IMR-90 (cell line): ENCODE measurements around the gene TNFRSF4. TPM values are rescaled to one million over a fixed set of nuclear protein-coding genes. Genes with fewer than 3 reads are reported as not detected.

Source experiments
- ATAC-seq: fragments of 200-7000 bp; cut with Tn5 transposase; 2 replicates; pipeline ENCODE4 v1.9.1; 2020; ENCODE audit warnings: low read depth, mild to moderate bottlenecking, moderate library complexity
- BruUV-seq: library from RNA; stranded (reverse); fragments of 400-500 nt; replicated peaks from 2 replicates; lab custom pipeline; 2021; lab: Mats Ljungman, UMichigan
- CTCF ChIA-PET: fragments of 300-600 bp; formaldehyde crosslinking; extraction: SDS; loops from one replicate; lab custom pipeline; 2021; ENCODE audit warnings: antibody characterized with exemption; lab: Yijun Ruan, JAX
- POLR2A ChIA-PET: fragments of 300-600 bp; sonication (Branson Sonifier 250); formaldehyde crosslinking; loops from one replicate; lab custom pipeline; 2022; ENCODE audit warnings: antibody characterized with exemption; ENCODE audit not compliant: unreplicated experiment; lab: Charles Lee
- DNase-seq: peaks from one replicate; pipeline ENCODE4 v3.0.0; 2013
- H2AFZ ChIP-seq: replicated peaks from 2 replicates; pipeline ENCODE3; 2013; ENCODE audit warnings: low read length, mild to moderate bottlenecking; ENCODE audit not compliant: poor library complexity
- H2AK5ac ChIP-seq: 2 replicates; pipeline ENCODE4 v1.6.1; 2013; ENCODE audit warnings: low read depth, low read length, inconsistent platforms
- H2AK9ac ChIP-seq: replicated peaks from 2 replicates; pipeline ENCODE3; 2013; ENCODE audit warnings: mild to moderate bottlenecking, low read depth, low read length, moderate library complexity; ENCODE audit not compliant: poor library complexity
- H2BK120ac ChIP-seq: 2 replicates; pipeline ENCODE4 v1.6.1; 2013; ENCODE audit warnings: low read depth, low read length, inconsistent platforms
- H2BK15ac ChIP-seq: 3 replicates; pipeline ENCODE4 v1.6.1; 2013; ENCODE audit warnings: low read depth, low read length, inconsistent platforms
- H2BK20ac ChIP-seq: 2 replicates; pipeline ENCODE4 v1.6.1; 2013; ENCODE audit warnings: low read depth, mild to moderate bottlenecking, inconsistent platforms, low read length, moderate library complexity
- H2BK5ac ChIP-seq: 2 replicates; pipeline ENCODE4 v1.6.1; 2013; ENCODE audit warnings: mild to moderate bottlenecking, low read depth, low read length, inconsistent platforms; ENCODE audit not compliant: poor library complexity, severe bottlenecking
- H3K14ac ChIP-seq: replicated peaks from 2 replicates; pipeline ENCODE4 v1.6.1; 2013; ENCODE audit warnings: low read depth, low read length, inconsistent platforms
- H3K18ac ChIP-seq: 2 replicates; pipeline ENCODE4 v1.6.1; 2013; ENCODE audit warnings: low read depth, low read length, control low read depth
- H3K23ac ChIP-seq: 2 replicates; pipeline ENCODE4 v1.6.1; 2013; ENCODE audit warnings: low read depth, low read length, inconsistent platforms
- H3K27ac ChIP-seq: 2 replicates; pipeline ENCODE4 v1.5.1; 2013; ENCODE audit warnings: mild to moderate bottlenecking, control low read depth, low read length; ENCODE audit not compliant: insufficient read depth
- H3K27me3 ChIP-seq: 2 replicates; pipeline ENCODE4 v1.6.1; 2013; ENCODE audit warnings: low read length; ENCODE audit not compliant: control insufficient read depth, insufficient read depth
- H3K36me3 ChIP-seq: 2 replicates; pipeline ENCODE4 v1.6.1; 2013; ENCODE audit warnings: low read length, mixed read lengths; ENCODE audit not compliant: control insufficient read depth, insufficient read depth
- H3K4ac ChIP-seq: 2 replicates; pipeline ENCODE4 v1.6.1; 2013; ENCODE audit warnings: low read depth, low read length, inconsistent platforms
- H3K4me1 ChIP-seq: 2 replicates; pipeline ENCODE4 v1.6.1; 2013; ENCODE audit warnings: low read length, mixed read lengths; ENCODE audit not compliant: control insufficient read depth, insufficient read depth
- H3K4me2 ChIP-seq: 2 replicates; pipeline ENCODE4 v1.6.1; 2013; ENCODE audit warnings: low read depth, mild to moderate bottlenecking, control low read depth, low read length, moderate library complexity
- H3K4me3 ChIP-seq: 2 replicates; pipeline ENCODE4 v1.5.1; 2013; ENCODE audit warnings: low read depth, mild to moderate bottlenecking, control low read depth, low read length, moderate library complexity; ENCODE audit not compliant: insufficient read depth
- H3K56ac ChIP-seq: 2 replicates; pipeline ENCODE4 v1.6.1; 2013; ENCODE audit warnings: low read length, inconsistent platforms; ENCODE audit not compliant: insufficient read depth; ENCODE audit errors: extremely low read depth
- H3K79me1 ChIP-seq, 2 experiments: 2 replicates each; pipeline ENCODE4 v1.6.1; 2013; ENCODE audit warnings: low read length in 2 of 2, inconsistent platforms in 1 of 2, low read depth in 1 of 2
- H3K9ac ChIP-seq: 2 replicates; pipeline ENCODE4 v1.6.1; 2013; ENCODE audit warnings: low read depth, low read length, control low read depth
- H3K9me1 ChIP-seq: 2 replicates; pipeline ENCODE4 v1.6.1; 2013; ENCODE audit warnings: low read length, inconsistent platforms; ENCODE audit not compliant: insufficient read depth
- H3K9me3 ChIP-seq: 2 replicates; pipeline ENCODE4 v1.6.1; 2013; ENCODE audit warnings: low read length; ENCODE audit not compliant: control insufficient read depth, insufficient read depth
- H4K20me1 ChIP-seq: 2 replicates; pipeline ENCODE4 v1.6.1; 2013; ENCODE audit warnings: low read length, inconsistent platforms; ENCODE audit not compliant: insufficient read depth
- H4K5ac ChIP-seq: 2 replicates; pipeline ENCODE4 v1.6.1; 2013; ENCODE audit warnings: mild to moderate bottlenecking, low read depth, low read length, control low read depth
- H4K8ac ChIP-seq, 2 experiments: 2 replicates each; pipeline ENCODE4 v1.6.1; 2013; ENCODE audit warnings: low read depth in 2 of 2, low read length in 2 of 2, control low read depth in 1 of 2, inconsistent platforms in 1 of 2
- H4K91ac ChIP-seq: 2 replicates; pipeline ENCODE4 v1.6.1; 2013; ENCODE audit warnings: low read depth, low read length, inconsistent platforms; ENCODE audit not compliant: insufficient read depth
- BHLHE40 ChIP-seq: fragments of 150-350 bp; IDR thresholded peaks from 2 replicates; pipeline ENCODE4 v1.6.1; 2016; ENCODE audit warnings: mild to moderate bottlenecking, low read depth, low read length
- CEBPB ChIP-seq: IDR thresholded peaks from 2 replicates; pipeline ENCODE4 v1.6.1; 2012; ENCODE audit warnings: low read depth, low read length, improper control_type of control experiment
- CHD1 ChIP-seq: IDR thresholded peaks from 2 replicates; pipeline ENCODE4 v1.6.1; 2012; ENCODE audit warnings: low read depth, low read length, improper control_type of control experiment
- ELK1 ChIP-seq: fragments of 150-350 bp; IDR thresholded peaks from 2 replicates; pipeline ENCODE4 v1.6.1; 2016; ENCODE audit warnings: low read depth, mild to moderate bottlenecking, low read length, moderate library complexity, borderline replicate concordance
- FOS ChIP-seq: fragments of 150-350 bp; IDR thresholded peaks from 2 replicates; pipeline ENCODE4 v1.6.1; 2016; ENCODE audit warnings: low read depth, low read length
- MAFK ChIP-seq: IDR thresholded peaks from 2 replicates; pipeline ENCODE4 v1.6.1; 2012; ENCODE audit warnings: low read depth, low read length, improper control_type of control experiment
- MAZ ChIP-seq: IDR thresholded peaks from 2 replicates; pipeline ENCODE4 v1.6.1; 2012; ENCODE audit warnings: low read depth, mild to moderate bottlenecking, low read length, improper control_type of control experiment, moderate library complexity, borderline replicate concordance
- MXI1 ChIP-seq: IDR thresholded peaks from 2 replicates; pipeline ENCODE4 v1.6.1; 2012; ENCODE audit warnings: low read depth, mild to moderate bottlenecking, low read length, moderate library complexity, borderline replicate concordance
- NFE2L2 ChIP-seq: fragments of 150-350 bp; IDR thresholded peaks from 2 replicates; pipeline ENCODE4 v1.6.1; 2016; ENCODE audit warnings: low read depth, mild to moderate bottlenecking, low read length
- RAD21 ChIP-seq: IDR thresholded peaks from 2 replicates; pipeline ENCODE4 v1.6.1; 2012; ENCODE audit warnings: low read length, improper control_type of control experiment
- RCOR1 ChIP-seq: IDR thresholded peaks from 2 replicates; pipeline ENCODE4 v1.6.1; 2012; ENCODE audit warnings: mild to moderate bottlenecking, low read length, improper control_type of control experiment; ENCODE audit not compliant: insufficient replicate concordance
- RFX5 ChIP-seq: IDR thresholded peaks from 2 replicates; pipeline ENCODE4 v1.8.0; 2012; ENCODE audit warnings: low read depth, mild to moderate bottlenecking, low read length, moderate library complexity
- USF2 ChIP-seq: fragments of 150-350 bp; IDR thresholded peaks from 2 replicates; pipeline ENCODE4 v1.6.1; 2017; ENCODE audit warnings: mild to moderate bottlenecking, antibody characterized with exemption, low read length, low read depth
- WGBS, 2 experiments: methylation state at CpG; one replicate each; pipeline versions ENCODE4 v1.1.5 to v1.1.7; 2013; ENCODE audit warnings: missing lambda C conversion rate in 2 of 2; ENCODE audit not compliant: insufficient read length in 1 of 2; ENCODE audit errors: extremely low coverage in 2 of 2; 5-methylcytosine and 5-hydroxymethylcytosine counted together
- dilution Hi-C: fragments of 300-500 bp; cut with HindIII; formaldehyde crosslinking; loops from one replicate; pipeline ENCODE4 v1.14.3; 2018; ENCODE audit warnings: low sequenced_read_pairs; ENCODE audit not compliant: unreplicated experiment
- in situ Hi-C: fragments of 300-500 bp; cut with MboI; formaldehyde crosslinking; loops from 3 replicates; pipeline ENCODE4 v1.14.3; 2019; ENCODE audit warnings: low sequenced_read_pairs, inconsistent platforms, mixed read lengths
- intact Hi-C: fragments of 100-400 bp; cut with micrococcal nuclease; formaldehyde crosslinking; loops from 2 replicates; pipeline ENCODE4 v1.10.0; 2022
- polyA plus RNA-seq, 3 experiments: library from polyadenylated mRNA; depleted of rRNA; stranded (reverse); fragments of >200 nt; gene quantifications; 2 replicates each; pipeline ENCODE4 v1.2.3, GENCODE V29; 2012; ENCODE audit warnings: low replicate concordance in 1 of 3
- total RNA-seq: library from RNA; depleted of rRNA; stranded (reverse); fragments of >200 nt; gene quantifications from 2 replicates; pipeline ENCODE4 v1.2.3, GENCODE V29; 2012

TNFRSF4 gene
- total and polyA plus RNA-seq, 2 of the 4 experiments (the other 2 are of a cell fraction): 0.15 TPM; not detected in 1

- no peak for TF ChIP-seq RCOR1
- no peak for TF ChIP-seq FOS
Observed at GRCh38 chr1:1232796-1233566, 19.0 kb upstream of the TNFRSF4 start (continued).

- Histone ChIP-seq H3K56ac (peak within 1 kb of the TSS; percentile 94), H3K4me2 (peak within 1 kb of the TSS; percentile 86), H3K27ac (peak within 1 kb of the TSS; percentile 81), H3K4me3 (peak within 1 kb of the TSS; percentile 84), H2BK5ac (peak within 1 kb of the TSS; percentile 75), H4K20me1 (peaks cover 24% of the 10 kb centered on the region), H3K4ac (peak within 1 kb of the TSS; percentile 86), H2BK120ac (peak within 1 kb of the TSS; percentile 64), H3K18ac (peak within 1 kb of the TSS; percentile 3; the same call in 1 of the 2 replicates), H4K5ac (peak within 1 kb of the TSS; percentile 91), H2BK15ac (no peak within 1 kb of the TSS; the same call in 1 of the 3 replicates), H3K9me3 (peaks cover 3% of the 10 kb centered on the region), H4K8ac (peak within 1 kb of the TSS; percentile 96 to 100), H4K91ac (peak within 1 kb of the TSS; percentile 79), H3K9me1 (peaks cover 6% of the 10 kb centered on the region), H3K9ac (peak within 1 kb of the TSS; percentile 91), H3K23ac (peak within 1 kb of the TSS; percentile 89), H3K14ac (peak within 1 kb of the TSS; percentile 94), H3K36me3 (peaks cover 18% of the 10 kb centered on the region), H2AK5ac (peak within 1 kb of the TSS; percentile 99), H2AK9ac (peak within 1 kb of the TSS; percentile 96), H2BK20ac (no peak within 1 kb of the TSS), H3K4me1 (peaks cover 18% of the 10 kb centered on the region), H2AFZ (peak within 1 kb of the TSS; percentile 98), H3K79me1 (peaks cover 12 to 68% of the 10 kb centered on the region in 2 experiments; a peak in 3 of 4 replicates), H3K27me3 (no peaks in the 10 kb centered on the region)
- CTCF ChIA-PET: interaction anchor here (2.3 kb wide), 1 partner anchor 110 kb away, joined by 11 read pairs; no protein-coding TSS in a partner anchor
- peak; percentile 12 for DNase-seq
- POLR2A ChIA-PET: no interaction called here
- in situ Hi-C loops (no loop called here), dilution Hi-C loops (no loop called here), intact Hi-C loops (loop anchor here (5.0 kb wide), 1 partner anchor 250 kb away; the partner anchor contains the start of gene PERM1)
- BruUV-seq: no TSS peak
- WGBS, 2 experiments: 19% methylated on average over 41 of the region's 100 CpGs; no CpG with 5 or more reads in 1 of the 2 experiments
- peak; percentile 19; the same call in 1 of the 2 replicates for ATAC-seq
- no peak for TF ChIP-seq MAFK
- TF ChIP-seq MXI1: peak; percentile 67; the same call in 1 of the 2 replicates
- peak; percentile 53; the same call in 1 of the 2 replicates for TF ChIP-seq USF2
- TF ChIP-seq CHD1: no peak
- no peak for TF ChIP-seq CEBPB
- no peak for TF ChIP-seq MAZ
- no peak for TF ChIP-seq RAD21
- 0 out of 2 replicates have a peak, but pooled peaks have one; percentile 15 for TF ChIP-seq BHLHE40
- no peak for TF ChIP-seq NFE2L2
- no peak for TF ChIP-seq FOS
- no peak for TF ChIP-seq RFX5
- TF ChIP-seq ELK1: no peak
Observed at GRCh38 chr1:1232208-1232795, 18.3 kb upstream of the TNFRSF4 start, which contains the start of gene B3GALT6. Gene B3GALT6 (plus strand): TSS chr1:1232237. CDS start chr1:1232279, 42 bp downstream.
